ENCODE measurements around the gene DHRS11.

Gene DHRS11

GRCh38 chr17:36645422-36645821 lies 53.7 kb downstream of the DHRS11 start:
- ATAC-seq = no peak
- TF ChIP-seq ZNF8 (CRISPR knock-in tag; IDR thresholded peaks at IDR 0.05) (no peak), OSR1 (CRISPR knock-in tag; IDR thresholded peaks at IDR 0.05) (no peak), RARB (CRISPR knock-in tag; IDR thresholded peaks at IDR 0.05) (no peak), ISL1 (CRISPR knock-in tag; IDR thresholded peaks at IDR 0.05) (no peak), TCF4 (CRISPR knock-in tag; IDR thresholded peaks at IDR 0.05; ENCODE audit: borderline replicate concordance) (no peak), ESRRG (CRISPR knock-in tag; IDR thresholded peaks at IDR 0.05) (no peak), ZNF565 (CRISPR knock-in tag; conservative IDR thresholded peaks at IDR 0.05; ENCODE audit: low read depth) (no peak), ZC3H10 (CRISPR knock-in tag; IDR thresholded peaks at IDR 0.05) (no peak), ZFP30 (CRISPR knock-in tag; IDR thresholded peaks at IDR 0.05) (no peak), PPARA (CRISPR knock-in tag; IDR thresholded peaks at IDR 0.05; ENCODE audit: borderline replicate concordance) (no peak), CSDC2 (CRISPR knock-in tag; IDR thresholded peaks at IDR 0.05) (no peak), ARNTL (CRISPR knock-in tag; IDR thresholded peaks at IDR 0.05; ENCODE audit: borderline replicate concordance, low read depth) (no peak), TOX (CRISPR knock-in tag; IDR thresholded peaks at IDR 0.05; ENCODE audit: borderline replicate concordance) (no peak), SNAI2 (CRISPR knock-in tag; IDR thresholded peaks at IDR 0.05) (no peak), ZNF70 (CRISPR knock-in tag; IDR thresholded peaks at IDR 0.05) (no peak), BACH2 (CRISPR knock-in tag; IDR thresholded peaks at IDR 0.05; ENCODE audit: borderline replicate concordance) (no peak)
- TF ChIP-seq, protein P1, sequence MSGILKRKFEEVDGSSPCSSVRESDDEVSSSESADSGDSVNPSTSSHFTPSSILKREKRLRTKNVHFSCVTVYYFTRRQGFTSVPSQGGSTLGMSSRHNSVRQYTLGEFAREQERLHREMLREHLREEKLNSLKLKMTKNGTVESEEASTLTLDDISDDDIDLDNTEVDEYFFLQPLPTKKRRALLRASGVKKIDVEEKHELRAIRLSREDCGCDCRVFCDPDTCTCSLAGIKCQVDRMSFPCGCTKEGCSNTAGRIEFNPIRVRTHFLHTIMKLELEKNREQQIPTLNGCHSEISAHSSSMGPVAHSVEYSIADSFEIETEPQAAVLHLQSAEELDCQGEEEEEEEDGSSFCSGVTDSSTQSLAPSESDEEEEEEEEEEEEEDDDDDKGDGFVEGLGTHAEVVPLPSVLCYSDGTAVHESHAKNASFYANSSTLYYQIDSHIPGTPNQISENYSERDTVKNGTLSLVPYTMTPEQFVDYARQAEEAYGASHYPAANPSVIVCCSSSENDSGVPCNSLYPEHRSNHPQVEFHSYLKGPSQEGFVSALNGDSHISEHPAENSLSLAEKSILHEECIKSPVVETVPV (CRISPR knock-in tag; IDR thresholded peaks at IDR 0.05) = no peak
- TF ChIP-seq, protein P2, sequence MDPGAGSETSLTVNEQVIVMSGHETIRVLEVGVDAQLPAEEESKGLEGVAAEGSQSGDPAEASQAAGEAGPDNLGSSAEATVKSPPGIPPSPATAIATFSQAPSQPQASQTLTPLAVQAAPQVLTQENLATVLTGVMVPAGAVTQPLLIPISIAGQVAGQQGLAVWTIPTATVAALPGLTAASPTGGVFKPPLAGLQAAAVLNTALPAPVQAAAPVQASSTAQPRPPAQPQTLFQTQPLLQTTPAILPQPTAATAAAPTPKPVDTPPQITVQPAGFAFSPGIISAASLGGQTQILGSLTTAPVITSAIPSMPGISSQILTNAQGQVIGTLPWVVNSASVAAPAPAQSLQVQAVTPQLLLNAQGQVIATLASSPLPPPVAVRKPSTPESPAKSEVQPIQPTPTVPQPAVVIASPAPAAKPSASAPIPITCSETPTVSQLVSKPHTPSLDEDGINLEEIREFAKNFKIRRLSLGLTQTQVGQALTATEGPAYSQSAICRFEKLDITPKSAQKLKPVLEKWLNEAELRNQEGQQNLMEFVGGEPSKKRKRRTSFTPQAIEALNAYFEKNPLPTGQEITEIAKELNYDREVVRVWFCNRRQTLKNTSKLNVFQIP (CRISPR knock-in tag; IDR thresholded peaks at IDR 0.05; ENCODE audit: borderline replicate concordance, low read depth) = no peak

GRCh38 chr17:36647636-36648035 lies 56.0 kb downstream of the DHRS11 start:
- no peak for ATAC-seq
- TF ChIP-seq ZNF70 (CRISPR knock-in tag; IDR thresholded peaks at IDR 0.05) (no peak), ESRRG (CRISPR knock-in tag; IDR thresholded peaks at IDR 0.05) (no peak), TCF4 (CRISPR knock-in tag; IDR thresholded peaks at IDR 0.05; ENCODE audit: borderline replicate concordance) (no peak), ZFP30 (CRISPR knock-in tag; IDR thresholded peaks at IDR 0.05) (no peak), ISL1 (CRISPR knock-in tag; IDR thresholded peaks at IDR 0.05) (no peak), ARNTL (CRISPR knock-in tag; IDR thresholded peaks at IDR 0.05; ENCODE audit: borderline replicate concordance, low read depth) (no peak)
- TF ChIP-seq, protein P1 (CRISPR knock-in tag; IDR thresholded peaks at IDR 0.05) = no peak

- TF ChIP-seq SNAI2 (CRISPR knock-in tag; IDR thresholded peaks at IDR 0.05) = no peak
- TF ChIP-seq, protein P3, sequence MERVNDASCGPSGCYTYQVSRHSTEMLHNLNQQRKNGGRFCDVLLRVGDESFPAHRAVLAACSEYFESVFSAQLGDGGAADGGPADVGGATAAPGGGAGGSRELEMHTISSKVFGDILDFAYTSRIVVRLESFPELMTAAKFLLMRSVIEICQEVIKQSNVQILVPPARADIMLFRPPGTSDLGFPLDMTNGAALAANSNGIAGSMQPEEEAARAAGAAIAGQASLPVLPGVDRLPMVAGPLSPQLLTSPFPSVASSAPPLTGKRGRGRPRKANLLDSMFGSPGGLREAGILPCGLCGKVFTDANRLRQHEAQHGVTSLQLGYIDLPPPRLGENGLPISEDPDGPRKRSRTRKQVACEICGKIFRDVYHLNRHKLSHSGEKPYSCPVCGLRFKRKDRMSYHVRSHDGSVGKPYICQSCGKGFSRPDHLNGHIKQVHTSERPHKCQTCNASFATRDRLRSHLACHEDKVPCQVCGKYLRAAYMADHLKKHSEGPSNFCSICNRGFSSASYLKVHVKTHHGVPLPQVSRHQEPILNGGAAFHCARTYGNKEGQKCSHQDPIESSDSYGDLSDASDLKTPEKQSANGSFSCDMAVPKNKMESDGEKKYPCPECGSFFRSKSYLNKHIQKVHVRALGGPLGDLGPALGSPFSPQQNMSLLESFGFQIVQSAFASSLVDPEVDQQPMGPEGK (CRISPR knock-in tag; IDR thresholded peaks at IDR 0.05; ENCODE audit: borderline replicate concordance) = no peak
- TF ChIP-seq ZC3H10 (CRISPR knock-in tag; IDR thresholded peaks at IDR 0.05) = no peak
- TF ChIP-seq ZFP30 (CRISPR knock-in tag; IDR thresholded peaks at IDR 0.05) = no peak
- TF ChIP-seq TOX (CRISPR knock-in tag; IDR thresholded peaks at IDR 0.05; ENCODE audit: borderline replicate concordance) = no peak
- TF ChIP-seq ESRRG (CRISPR knock-in tag; IDR thresholded peaks at IDR 0.05) = no peak
- no peak for TF ChIP-seq BACH2 (CRISPR knock-in tag; IDR thresholded peaks at IDR 0.05; ENCODE audit: borderline replicate concordance)
- no peak for TF ChIP-seq PPARA (CRISPR knock-in tag; IDR thresholded peaks at IDR 0.05; ENCODE audit: borderline replicate concordance)
- TF ChIP-seq, protein P4, sequence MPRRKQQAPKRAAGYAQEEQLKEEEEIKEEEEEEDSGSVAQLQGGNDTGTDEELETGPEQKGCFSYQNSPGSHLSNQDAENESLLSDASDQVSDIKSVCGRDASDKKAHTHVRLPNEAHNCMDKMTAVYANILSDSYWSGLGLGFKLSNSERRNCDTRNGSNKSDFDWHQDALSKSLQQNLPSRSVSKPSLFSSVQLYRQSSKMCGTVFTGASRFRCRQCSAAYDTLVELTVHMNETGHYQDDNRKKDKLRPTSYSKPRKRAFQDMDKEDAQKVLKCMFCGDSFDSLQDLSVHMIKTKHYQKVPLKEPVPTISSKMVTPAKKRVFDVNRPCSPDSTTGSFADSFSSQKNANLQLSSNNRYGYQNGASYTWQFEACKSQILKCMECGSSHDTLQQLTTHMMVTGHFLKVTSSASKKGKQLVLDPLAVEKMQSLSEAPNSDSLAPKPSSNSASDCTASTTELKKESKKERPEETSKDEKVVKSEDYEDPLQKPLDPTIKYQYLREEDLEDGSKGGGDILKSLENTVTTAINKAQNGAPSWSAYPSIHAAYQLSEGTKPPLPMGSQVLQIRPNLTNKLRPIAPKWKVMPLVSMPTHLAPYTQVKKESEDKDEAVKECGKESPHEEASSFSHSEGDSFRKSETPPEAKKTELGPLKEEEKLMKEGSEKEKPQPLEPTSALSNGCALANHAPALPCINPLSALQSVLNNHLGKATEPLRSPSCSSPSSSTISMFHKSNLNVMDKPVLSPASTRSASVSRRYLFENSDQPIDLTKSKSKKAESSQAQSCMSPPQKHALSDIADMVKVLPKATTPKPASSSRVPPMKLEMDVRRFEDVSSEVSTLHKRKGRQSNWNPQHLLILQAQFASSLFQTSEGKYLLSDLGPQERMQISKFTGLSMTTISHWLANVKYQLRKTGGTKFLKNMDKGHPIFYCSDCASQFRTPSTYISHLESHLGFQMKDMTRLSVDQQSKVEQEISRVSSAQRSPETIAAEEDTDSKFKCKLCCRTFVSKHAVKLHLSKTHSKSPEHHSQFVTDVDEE (CRISPR knock-in tag; IDR thresholded peaks at IDR 0.05) = no peak
- no peak for TF ChIP-seq ZFP3 (CRISPR knock-in tag; IDR thresholded peaks at IDR 0.05)
- TF ChIP-seq ARNTL (CRISPR knock-in tag; IDR thresholded peaks at IDR 0.05; ENCODE audit: borderline replicate concordance, low read depth) = no peak
- TF ChIP-seq ZNF565 (CRISPR knock-in tag; conservative IDR thresholded peaks at IDR 0.05; ENCODE audit: low read depth) = no peak
- TF ChIP-seq RARB (CRISPR knock-in tag; IDR thresholded peaks at IDR 0.05) = no peak
- TF ChIP-seq ISL1 (CRISPR knock-in tag; IDR thresholded peaks at IDR 0.05) = no peak
- no peak for TF ChIP-seq GLIS3 (CRISPR knock-in tag; IDR thresholded peaks at IDR 0.05)
- TF ChIP-seq OSR1 (CRISPR knock-in tag; IDR thresholded peaks at IDR 0.05) = no peak
- TF ChIP-seq CSDC2 (CRISPR knock-in tag; IDR thresholded peaks at IDR 0.05) = no peak
- TF ChIP-seq TCF4 (CRISPR knock-in tag; IDR thresholded peaks at IDR 0.05; ENCODE audit: borderline replicate concordance) = no peak
- TF ChIP-seq, protein P2 (CRISPR knock-in tag; IDR thresholded peaks at IDR 0.05; ENCODE audit: borderline replicate concordance, low read depth) = no peak
- ATAC-seq = no peak
Measured at GRCh38 chr17:36650096-36650775, 58.6 kb downstream of the DHRS11 start.
